H1 (cell line): ENCODE data around the gene CACUL1. TPM values are rescaled to one million over a fixed set of nuclear protein-coding genes. Genes with fewer than 3 reads are reported as not detected.
"Not testable (repeated sequence)": the region's sequence is repeated elsewhere in the genome, so short reads cannot be mapped to it uniquely, and the experiment has no call there.

Experiments
- CTCF ChIA-PET: fragments of 300-600 bp; sonication (Branson Sonifier 250); formaldehyde crosslinking; loops from one replicate; lab custom pipeline; 2021; ENCODE audit not compliant: partially characterized antibody; lab: Charles Lee
- POLR2A ChIA-PET: fragments of 300-600 bp; sonication (Branson Sonifier 250); formaldehyde crosslinking; loops from one replicate; lab custom pipeline; 2021; ENCODE audit warnings: inconsistent platforms; ENCODE audit not compliant: partially characterized antibody; lab: Charles Lee
- DNase-seq, 2 experiments: peaks; one replicate each; pipeline versions ENCODE4 v3.0.0 to v3.0.0-alpha.2; 2010 to 2022; ENCODE audit warnings: low spot score in 2 of 2, low read depth in 1 of 2, mixed read lengths in 1 of 2
- FAIRE-seq: peaks from 2 replicates; lab custom pipeline; 2011; peaks lifted over from hg19 to GRCh38; lab: Jason Lieb, UNC
- H2AFZ ChIP-seq: 2 replicates; pipeline ENCODE4 v1.8.1; 2012; ENCODE audit warnings: low read length, inconsistent platforms
- H2AK5ac ChIP-seq: 2 replicates; pipeline ENCODE4 v1.6.1; 2013; ENCODE audit warnings: low read depth, low read length
- H2BK120ac ChIP-seq: replicated peaks from 2 replicates; pipeline ENCODE3; 2013; ENCODE audit warnings: low read depth, low read length, inconsistent platforms
- H2BK12ac ChIP-seq: 2 replicates; pipeline ENCODE4 v1.6.1; 2013; ENCODE audit warnings: low read depth, low read length
- H2BK15ac ChIP-seq: 2 replicates; pipeline ENCODE4 v1.6.1; 2013; ENCODE audit warnings: low read length
- H2BK20ac ChIP-seq: 2 replicates; pipeline ENCODE4 v1.6.1; 2013; ENCODE audit warnings: low read length
- H2BK5ac ChIP-seq: 2 replicates; pipeline ENCODE4 v1.6.1; 2013; ENCODE audit warnings: low read depth, low read length
- H3K14ac ChIP-seq: 2 replicates; pipeline ENCODE4 v1.6.1; 2013; ENCODE audit warnings: inconsistent platforms; ENCODE audit not compliant: insufficient read length
- H3K18ac ChIP-seq: 2 replicates; pipeline ENCODE4 v1.6.1; 2013; ENCODE audit warnings: low read length; ENCODE audit errors: extremely low read depth
- H3K23ac ChIP-seq: 2 replicates; pipeline ENCODE4 v1.6.1; 2013; ENCODE audit warnings: inconsistent platforms; ENCODE audit not compliant: insufficient read length
- H3K23me2 ChIP-seq: 2 replicates; pipeline ENCODE4 v1.6.1; 2013; ENCODE audit warnings: low read depth, low read length
- H3K27ac ChIP-seq: 2 replicates; pipeline ENCODE4 v1.6.1; 2011; ENCODE audit warnings: low read depth, low read length, inconsistent platforms
- H3K27me3 ChIP-seq, 4 experiments: replicated peaks in 1 of 4; 1 replicate in 1 of 4; 2 replicates in 3 of 4; pipeline versions ENCODE4 v1.6.1 to v1.8.1; 2011 to 2013; ENCODE audit warnings: low read length in 3 of 4, mild to moderate bottlenecking in 3 of 4, inconsistent platforms in 2 of 4, mixed read lengths in 2 of 4, moderate library complexity in 1 of 4; ENCODE audit not compliant: control insufficient read depth in 3 of 4, insufficient read depth in 3 of 4; ENCODE audit errors: extremely low read depth in 1 of 4
- H3K36me3 ChIP-seq, 4 experiments: 2 replicates each; pipeline versions ENCODE4 v1.6.1 to v1.8.1; 2011 to 2013; ENCODE audit warnings: mild to moderate bottlenecking in 4 of 4, low read length in 3 of 4, moderate library complexity in 2 of 4, control low read depth in 1 of 4, inconsistent platforms in 1 of 4; ENCODE audit not compliant: insufficient read depth in 4 of 4, control insufficient read depth in 2 of 4
- H3K4ac ChIP-seq: replicated peaks from 2 replicates; pipeline ENCODE3; 2013; ENCODE audit warnings: low read length, low read depth, mixed read lengths, inconsistent platforms; ENCODE audit not compliant: insufficient read length
- H3K4me1 ChIP-seq, 4 experiments: replicated peaks in 1 of 4; 1 replicate in 1 of 4; 2 replicates in 3 of 4; pipeline versions ENCODE4 v1.6.1 to v1.8.1; 2011 to 2013; ENCODE audit warnings: low read length in 3 of 4, inconsistent platforms in 2 of 4, mixed read lengths in 1 of 4; ENCODE audit not compliant: insufficient read depth in 4 of 4, control insufficient read depth in 3 of 4
- H3K4me2 ChIP-seq, 2 experiments: 2 replicates each; pipeline versions ENCODE4 v1.6.1 to v1.8.1; 2011 to 2013; ENCODE audit warnings: low read depth in 2 of 2, low read length in 2 of 2, control low read depth in 1 of 2, inconsistent platforms in 1 of 2, mild to moderate bottlenecking in 1 of 2; ENCODE audit not compliant: insufficient read depth in 1 of 2
- H3K4me3 ChIP-seq, 4 experiments: fragments of 200-600, 300-600 bp in 1 of 4; sonication (generic), shearing (Covaris generic), sonication (Bioruptor Twin) in 1 of 4; 2 replicates each; pipeline versions ENCODE4 v1.5.1 to v1.8.1; 2011 to 2016; ENCODE audit warnings: low read length in 4 of 4, low read depth in 3 of 4, control low read depth in 2 of 4, inconsistent platforms in 2 of 4, mild to moderate bottlenecking in 2 of 4, mixed read lengths in 1 of 4, moderate library complexity in 1 of 4; ENCODE audit not compliant: insufficient read depth in 2 of 4; ENCODE audit errors: extremely low read depth in 1 of 4
- H3K56ac ChIP-seq: replicated peaks from 2 replicates; pipeline ENCODE3; 2013; ENCODE audit warnings: low read depth, mild to moderate bottlenecking, mixed read lengths, low read length, inconsistent platforms; ENCODE audit not compliant: insufficient read length
- H3K79me1 ChIP-seq: 2 replicates; pipeline ENCODE4 v1.6.1; 2013; ENCODE audit warnings: low read depth, low read length, control low read depth
- H3K79me2 ChIP-seq, 2 experiments: 2 replicates each; pipeline versions ENCODE4 v1.6.1 to v1.8.1; 2012 to 2013; ENCODE audit warnings: low read length in 2 of 2, mild to moderate bottlenecking in 2 of 2, inconsistent platforms in 1 of 2; ENCODE audit not compliant: insufficient read depth in 2 of 2, control insufficient read depth in 1 of 2
- H3K9ac ChIP-seq, 4 experiments: replicated peaks in 1 of 4; 1 replicate in 1 of 4; 2 replicates in 3 of 4; pipeline versions ENCODE4 v1.6.1 to v1.8.1; 2011 to 2013; ENCODE audit warnings: low read depth in 3 of 4, low read length in 3 of 4, control low read depth in 2 of 4, mild to moderate bottlenecking in 2 of 4, moderate library complexity in 2 of 4, inconsistent platforms in 1 of 4; ENCODE audit errors: extremely low read depth in 1 of 4
- H3K9me3 ChIP-seq, 2 experiments: 2 replicates each; pipeline versions ENCODE4 v1.6.1 to v1.8.1; 2012 to 2013; ENCODE audit warnings: mild to moderate bottlenecking in 2 of 2, moderate library complexity in 2 of 2, control low read depth in 1 of 2, inconsistent platforms in 1 of 2, low read depth in 1 of 2, low read length in 1 of 2, mixed read lengths in 1 of 2; ENCODE audit not compliant: insufficient read depth in 2 of 2
- H4K20me1 ChIP-seq, 2 experiments: replicated peaks in 1 of 2; 2 replicates each; pipeline versions ENCODE3 to v1.8.1; 2011 to 2013; ENCODE audit warnings: inconsistent platforms in 2 of 2, low read length in 2 of 2, mild to moderate bottlenecking in 1 of 2; ENCODE audit not compliant: insufficient read depth in 2 of 2, control insufficient read depth in 1 of 2
- H4K5ac ChIP-seq: 2 replicates; pipeline ENCODE4 v1.6.1; 2013; ENCODE audit warnings: low read length, low read depth, mixed read lengths, inconsistent platforms; ENCODE audit not compliant: insufficient read length
- H4K8ac ChIP-seq: 2 replicates; pipeline ENCODE4 v1.8.0; 2013; ENCODE audit warnings: mild to moderate bottlenecking, moderate library complexity, low read length, inconsistent platforms; ENCODE audit not compliant: insufficient read depth; ENCODE audit errors: extremely low read depth
- H4K91ac ChIP-seq: replicated peaks from 2 replicates; pipeline ENCODE3; 2013; ENCODE audit warnings: low read length, mixed read lengths, inconsistent platforms; ENCODE audit not compliant: insufficient read length
- WGBS, 2 experiments: shearing (Covaris generic) in 1 of 2; methylation state at CpG; one replicate each; pipeline versions ENCODE4 v1.1.6 to v1.1.7; 2013 to 2015; ENCODE audit warnings: low lambda C conversion rate in 2 of 2, mixed read lengths in 2 of 2, inconsistent platforms in 1 of 2, low coverage in 1 of 2, missing lambda C conversion rate in 1 of 2; ENCODE audit not compliant: insufficient replicate concordance in 2 of 2, insufficient coverage in 1 of 2, insufficient read length in 1 of 2; ENCODE audit errors: extremely low coverage in 1 of 2, missing lambda C conversion rate in 1 of 2; 5-methylcytosine and 5-hydroxymethylcytosine counted together
- polyA plus RNA-seq, 7 experiments: library from polyadenylated mRNA; depleted of rRNA in 3 of 7; stranded (reverse) in 5 of 7; unstranded in 2 of 7; fragments of >200 nt in 5 of 7; fragments of 200-250 nt in 2 of 7; gene quantifications; 1 replicate in 5 of 7; 2 replicates in 1 of 7; 4 replicates in 1 of 7; pipeline versions ENCODE4 v1.2.1 to v1.2.3, GENCODE V29; 2011 to 2013; ENCODE audit warnings: missing spikeins in 2 of 7, mixed read lengths in 2 of 7
- total RNA-seq: library from RNA; stranded (reverse); fragmentation: NEBNext Ultra II Directional; extraction: Animal tissue kit (Norgen Biotek cat#: 25700); gene quantifications from 2 replicates; pipeline ENCODE4 v1.2.1, GENCODE V29; 2021

Gene CACUL1
- total and polyA plus RNA-seq, 2 of the 8 experiments (the other 6 are each of a cell fraction or from before 2014, with no cell fraction given) = 6.5 to 34.2 TPM

GRCh38 chr10:118658168-118658567 is 96.6 kb downstream of the CACUL1 start:
- FAIRE-seq = not testable (repeated sequence)

GRCh38 chr10:118645294-118645693 is 109.5 kb downstream of the CACUL1 start:
- H3K79me1 ChIP-seq, H3K18ac ChIP-seq, H2AFZ ChIP-seq, H4K20me1 ChIP-seq, H3K4ac ChIP-seq, FAIRE-seq, H3K4me3 ChIP-seq, H4K8ac ChIP-seq, H3K9ac ChIP-seq, H3K27me3 ChIP-seq, H3K23ac ChIP-seq, H2BK5ac ChIP-seq, H2AK5ac ChIP-seq, H3K23me2 ChIP-seq, DNase-seq, H3K9me3 ChIP-seq, H2BK120ac ChIP-seq, H4K91ac ChIP-seq, H3K4me2 ChIP-seq, H2BK12ac ChIP-seq, CTCF ChIA-PET, POLR2A ChIA-PET, H4K5ac ChIP-seq, H3K56ac ChIP-seq, H2BK15ac ChIP-seq, H3K36me3 ChIP-seq, H3K27ac ChIP-seq, H3K14ac ChIP-seq, H2BK20ac ChIP-seq, H3K4me1 ChIP-seq, H3K79me2 ChIP-seq: not testable (repeated sequence)
- 95% methylated on average over 1 of the region's 1 CpG; no CpG with 5 or more reads in 1 of the 2 experiments for WGBS, 2 experiments

More at GRCh38 chr10:118658168-118658567, 96.6 kb downstream of the CACUL1 start:
- H4K8ac ChIP-seq, H2AFZ ChIP-seq, H3K14ac ChIP-seq, H2BK5ac ChIP-seq, H3K18ac ChIP-seq, H2BK12ac ChIP-seq, H2BK20ac ChIP-seq, H2BK15ac ChIP-seq, H4K20me1 ChIP-seq, H3K4ac ChIP-seq, DNase-seq, H2BK120ac ChIP-seq, H3K4me3 ChIP-seq, H3K27me3 ChIP-seq, H3K4me2 ChIP-seq, H3K23ac ChIP-seq, H3K79me2 ChIP-seq, H3K79me1 ChIP-seq, H3K23me2 ChIP-seq, H4K5ac ChIP-seq, H2AK5ac ChIP-seq, H3K36me3 ChIP-seq, H3K4me1 ChIP-seq, H4K91ac ChIP-seq, POLR2A ChIA-PET, H3K56ac ChIP-seq, H3K9me3 ChIP-seq, H3K9ac ChIP-seq, H3K27ac ChIP-seq: not testable (repeated sequence)
- CTCF ChIA-PET = interaction anchor here (0.6 to 2.2 kb wide), 6 partner anchors 10 to 214 kb away, joined by 3 to 6 read pairs (median 4); no protein-coding TSS in a partner anchor
- 80% methylated on average over 1 of the region's 1 CpG; no CpG with 5 or more reads in 1 of the 2 experiments for WGBS, 2 experiments
